HL-60 (cell line): ENCODE data around the gene SLC7A4.
A peak's percentile ranks its signal among the peaks of the same experiment; 100 is the strongest.

ENCODE experiments used
- CTCF ChIP-seq: IDR thresholded peaks from one replicate; pipeline ENCODE4 v1.5.1; 2011; ENCODE audit warnings: low read length, control low read depth, inconsistent platforms; ENCODE audit not compliant: insufficient read depth
- POLR2AphosphoS5 ChIP-seq: IDR thresholded peaks from 2 replicates; pipeline ENCODE4 v1.6.1; 2012; ENCODE audit warnings: low read depth
- REST ChIP-seq: IDR thresholded peaks from 2 replicates; pipeline ENCODE4 v1.6.1; 2012; ENCODE audit warnings: low read depth; ENCODE audit not compliant: insufficient replicate concordance
- SPI1 ChIP-seq: IDR thresholded peaks from 2 replicates; pipeline ENCODE4 v1.6.1; 2012; ENCODE audit warnings: low read depth, mild to moderate bottlenecking, borderline replicate concordance

GRCh38 chr22:20981787-20982562 is 50.4 kb downstream of the SLC7A4 start, which contains the start of gene LZTR1:
- peak; percentile 36 for TF ChIP-seq CTCF
- peak; percentile 26 for TF ChIP-seq REST
- no peak for TF ChIP-seq SPI1
- TF ChIP-seq POLR2AphosphoS5: peak; percentile 99
